ENCODE measurements around the gene HDAC7. TPM values are rescaled to one million over a fixed set of nuclear protein-coding genes. Genes with fewer than 3 reads are reported as not detected.

HDAC7 gene
- total and polyA plus RNA-seq, 12 donors: 9.1 to 184 (median 147) TPM

DNA sequence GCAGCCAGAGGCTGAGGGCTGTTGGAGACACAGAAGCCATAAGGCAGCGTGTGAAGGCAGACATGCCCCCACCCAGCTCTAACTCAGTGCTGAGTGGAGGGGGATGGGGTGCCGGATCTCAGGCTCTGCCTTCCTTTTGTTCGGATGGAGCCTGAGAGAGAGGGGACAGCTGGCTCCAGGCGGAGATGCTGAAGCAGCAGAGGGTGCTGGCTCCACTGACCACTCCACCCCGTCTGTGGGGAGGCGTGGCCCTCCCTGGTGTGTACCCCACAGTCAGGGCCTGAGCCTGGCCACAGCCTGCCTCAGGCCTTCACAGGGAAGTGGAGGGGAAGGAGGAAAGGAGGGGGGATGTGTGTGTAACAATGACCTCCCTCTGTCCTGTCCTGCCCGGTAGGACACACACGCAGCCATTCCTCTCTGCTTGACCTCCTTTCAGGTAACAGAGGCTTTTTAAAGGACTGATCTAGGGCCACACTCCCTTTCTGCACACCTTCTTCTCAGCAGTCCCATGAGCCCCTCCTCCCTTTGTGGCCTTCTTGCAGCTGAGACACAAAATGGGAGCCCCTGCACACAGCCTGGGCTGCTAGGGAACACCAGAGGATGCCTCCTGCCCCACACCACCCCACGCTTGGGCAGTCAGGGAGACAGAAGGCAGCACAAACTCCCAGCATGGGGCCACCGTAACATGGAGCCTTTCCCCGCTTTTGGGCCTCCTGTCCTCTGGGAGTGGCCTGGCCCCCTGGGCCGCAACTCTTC, 84.8 kb downstream of the HDAC7 start:
- DNase-seq: no peak
- Histone ChIP-seq H3K27ac (peak overlapping the region in 3 of 5 donors; percentile 16 to 90 (median 88)), H3K9me3 (replicated peaks in 1 of 3) (no peaks in the 10 kb centered on the region), H3K36me3 (replicated peaks in 1 of 2) (no peaks in the 10 kb centered on the region), H3K4me1 (replicated peaks in 1 of 2) (peaks cover 24 to 39% of the 10 kb centered on the region in 2 donors), H3K27me3 (no peaks in the 10 kb centered on the region), H3K4me3 (no peak overlapping the region)
- intact Hi-C loops (cut with DNase I): no loop called here
- no peak for TF ChIP-seq CTCF (IDR thresholded peaks at IDR 0.05)
- no peak for TF ChIP-seq POLR2A (IDR thresholded peaks at IDR 0.05)
- 72 to 82% (median 80%) methylated on average over 9 to 12 of the region's 12 CpGs for WGBS, 4 donors

GRCh38 chr12:47733142-47733541, 86.6 kb downstream of the HDAC7 start:
- WGBS, 4 donors: 79 to 93% (median 92%) methylated on average over 4 of the region's 4 CpGs
- no peak overlapping the region for H3K27ac ChIP-seq
- H3K4me3 ChIP-seq: no peak overlapping the region
- DNase-seq: no peak
- H3K36me3 ChIP-seq (replicated peaks in 1 of 2): no peaks in the 10 kb centered on the region
- H3K4me1 ChIP-seq (replicated peaks in 1 of 2): peaks cover 24 to 36% of the 10 kb centered on the region in 2 donors
- TF ChIP-seq POLR2A (IDR thresholded peaks at IDR 0.05) (no peak), CTCF (IDR thresholded peaks at IDR 0.05) (no peak)
- intact Hi-C loops (cut with DNase I): no loop called here
- no peaks in the 10 kb centered on the region for H3K27me3 ChIP-seq
- no peaks in the 10 kb centered on the region for H3K9me3 ChIP-seq (replicated peaks in 1 of 3)

Other genes with a start within 250 kb of the HDAC7 start
- gene RPAP3, start 113.9 kb downstream of the HDAC7 start, total RNA-seq: 10 to 100 TPM in 8 of 9 donors, 1 to 10 TPM in 1; 9.1 to 29.8 (median 17.4) TPM
- 10 to 100 TPM in 1 of 3 donors, 1 to 10 TPM in 2; 7.3 to 56.1 (median 7.3) TPM for gene RPAP3, start 113.9 kb downstream of the HDAC7 start, polyA plus RNA-seq
- 1 to 10 TPM in 3 of 9 donors, under 1 TPM in 3, not detected in 3; 0.11 to 2.6 (median 0.66) TPM for gene ENDOU, start 94.4 kb downstream of the HDAC7 start, total RNA-seq
- gene ENDOU, start 94.4 kb downstream of the HDAC7 start, polyA plus RNA-seq: under 1 TPM; 0.11 to 0.51 (median 0.16) TPM
- 10 to 100 TPM in 3 of 9 donors, 1 to 10 TPM in 6; 2.4 to 14.6 (median 8.8) TPM for gene RAPGEF3, start 61.0 kb downstream of the HDAC7 start, total RNA-seq
- gene RAPGEF3, start 61.0 kb downstream of the HDAC7 start, polyA plus RNA-seq: 10 to 100 TPM in 2 of 3 donors, 1 to 10 TPM in 1; 1.4 to 69.4 (median 43.8) TPM
- gene SLC48A1, start 46.7 kb downstream of the HDAC7 start, total RNA-seq: 10 to 100 TPM in 8 of 9 donors, 1 to 10 TPM in 1; 8.5 to 91.9 (median 65.9) TPM
- 10 to 100 TPM; 36.3 to 51.0 (median 44.8) TPM for gene SLC48A1, start 46.7 kb downstream of the HDAC7 start, polyA plus RNA-seq
- gene VDR, start 85.1 kb upstream of the HDAC7 start, total RNA-seq: 10 to 100 TPM in 8 of 9 donors, 1 to 10 TPM in 1; 6.9 to 80.1 (median 21.0) TPM
- gene VDR, start 85.1 kb upstream of the HDAC7 start, polyA plus RNA-seq: 10 to 100 TPM in 2 of 3 donors, 1 to 10 TPM in 1; 7.5 to 64.7 (median 15.8) TPM
- gene TMEM106C, start 143.7 kb upstream of the HDAC7 start, total RNA-seq: 100 to 1,000 TPM in 3 of 9 donors, 10 to 100 TPM in 6; 28.8 to 119 (median 61.1) TPM
- gene TMEM106C, start 143.7 kb upstream of the HDAC7 start, polyA plus RNA-seq: 10 to 100 TPM; 24.6 to 51.6 (median 31.5) TPM
- gene COL2A1, start 184.6 kb upstream of the HDAC7 start, total RNA-seq: 10 to 100 TPM in 1 of 9 donors, under 1 TPM in 5, not detected in 3; 0.14 to 18.2 (median 0.28) TPM
- under 1 TPM; 0.07 to 0.20 (median 0.16) TPM for gene COL2A1, start 184.6 kb upstream of the HDAC7 start, polyA plus RNA-seq

Data from adrenal gland (tissue), 12 donors.